Right lobe of liver (tissue), 4 donors: ENCODE measurements around the gene TAS2R41.

Experiments
- POLR2A ChIP-seq: fragments of 450-650 bp; IDR thresholded peaks from one replicate; pipeline ENCODE4 v1.6.1; 2017; ENCODE audit warnings: antibody characterized with exemption, mild to moderate bottlenecking
- TF ChIP-seq, protein P1 (sequence below), 4 donors: fragments of 200-600 bp in 3 of 4; fragments of 450-650 bp in 1 of 4; IDR thresholded peaks; one replicate each; pipeline versions ENCODE4 v1.5.1 to v1.8.0; 2016 to 2022; ENCODE audit warnings: antibody characterized with exemption in 4 of 4, mild to moderate bottlenecking in 2 of 4
- donor health status: DM: no; HTN: no; CAD: no.
- donor health status: DM: no; HTN: no; CAD: no.
- donor health status: DM: no; HTN: yes; CAD: no.

- TF ChIP-seq, protein P1, sequence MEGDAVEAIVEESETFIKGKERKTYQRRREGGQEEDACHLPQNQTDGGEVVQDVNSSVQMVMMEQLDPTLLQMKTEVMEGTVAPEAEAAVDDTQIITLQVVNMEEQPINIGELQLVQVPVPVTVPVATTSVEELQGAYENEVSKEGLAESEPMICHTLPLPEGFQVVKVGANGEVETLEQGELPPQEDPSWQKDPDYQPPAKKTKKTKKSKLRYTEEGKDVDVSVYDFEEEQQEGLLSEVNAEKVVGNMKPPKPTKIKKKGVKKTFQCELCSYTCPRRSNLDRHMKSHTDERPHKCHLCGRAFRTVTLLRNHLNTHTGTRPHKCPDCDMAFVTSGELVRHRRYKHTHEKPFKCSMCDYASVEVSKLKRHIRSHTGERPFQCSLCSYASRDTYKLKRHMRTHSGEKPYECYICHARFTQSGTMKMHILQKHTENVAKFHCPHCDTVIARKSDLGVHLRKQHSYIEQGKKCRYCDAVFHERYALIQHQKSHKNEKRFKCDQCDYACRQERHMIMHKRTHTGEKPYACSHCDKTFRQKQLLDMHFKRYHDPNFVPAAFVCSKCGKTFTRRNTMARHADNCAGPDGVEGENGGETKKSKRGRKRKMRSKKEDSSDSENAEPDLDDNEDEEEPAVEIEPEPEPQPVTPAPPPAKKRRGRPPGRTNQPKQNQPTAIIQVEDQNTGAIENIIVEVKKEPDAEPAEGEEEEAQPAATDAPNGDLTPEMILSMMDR (IDR thresholded peaks at IDR 0.05), result no peak
- TF ChIP-seq POLR2A, result no peak
These were observed 41.9 kb downstream of the TAS2R41 start for GRCh38 chr7:143519411-143520131.
